ENCODE measurements around the gene DOCK4. TPM values are rescaled to one million over a fixed set of nuclear protein-coding genes. Genes with fewer than 3 reads are reported as not detected.

DOCK4 gene
- total RNA-seq, 4 donors from 2014 or later = 12.7 to 28.4 (median 19.5) TPM

- in situ Hi-C loops (cut with MboI; ENCODE audit: low pct_ligation_motif_present in 1 of 4, low pct_unique_long_range_greater_than_20kb in 1 of 4, low sequenced_read_pairs in 3 of 4) (no loop called here), intact Hi-C loops (cut with DNase I; ENCODE audit: low total_unique reads) (no loop called here)
- H3K4me3 ChIP-seq = no peak overlapping the region
- H3K36me3 ChIP-seq = no peaks in the 10 kb centered on the region
- H3K9me3 ChIP-seq = no peaks in the 10 kb centered on the region
- no peaks in the 10 kb centered on the region for H3K27me3 ChIP-seq
- H3K27ac ChIP-seq = peak overlapping the region in 1 of 4 donors; percentile 36
- H3K4me1 ChIP-seq = peaks cover 0 to 24% (median 4%) of the 10 kb centered on the region in 4 donors
- DNase-seq = no peak
- WGBS, 2 donors (ENCODE audit: low coverage in 1 of 2) = 82 to 85% methylated on average over 2 to 3 of the region's 3 CpGs
- no peak for TF ChIP-seq EP300 (IDR thresholded peaks at IDR 0.05; ENCODE audit: low read depth)
- no peak for TF ChIP-seq POLR2A (IDR thresholded peaks at IDR 0.05)
- no peak for TF ChIP-seq POLR2AphosphoS5 (IDR thresholded peaks at IDR 0.05)
- TF ChIP-seq CTCF (IDR thresholded peaks at IDR 0.05) = no peak
These were observed 44.7 kb downstream of the DOCK4 start for GRCh38 chr7:112161253-112162141.

GRCh38 chr7:112160771-112161150, 45.4 kb downstream of the DOCK4 start:
- no peaks in the 10 kb centered on the region for H3K36me3 ChIP-seq
- intact Hi-C loops (cut with DNase I; ENCODE audit: low total_unique reads) (no loop called here), in situ Hi-C loops (cut with MboI; ENCODE audit: low pct_ligation_motif_present in 1 of 4, low pct_unique_long_range_greater_than_20kb in 1 of 4, low sequenced_read_pairs in 3 of 4) (no loop called here)
- TF ChIP-seq EP300 (IDR thresholded peaks at IDR 0.05; ENCODE audit: low read depth) = no peak
- TF ChIP-seq POLR2A (IDR thresholded peaks at IDR 0.05) = no peak
- TF ChIP-seq POLR2AphosphoS5 (IDR thresholded peaks at IDR 0.05) = no peak
- TF ChIP-seq CTCF (IDR thresholded peaks at IDR 0.05) = no peak
- peaks cover 0 to 24% (median 4%) of the 10 kb centered on the region in 4 donors for H3K4me1 ChIP-seq
- H3K4me3 ChIP-seq = no peak overlapping the region
- WGBS, 2 donors (ENCODE audit: low coverage in 1 of 2) = 84 to 95% methylated on average over 6 to 7 of the region's 7 CpGs
- H3K9me3 ChIP-seq = no peaks in the 10 kb centered on the region
- no peak for DNase-seq
- H3K27me3 ChIP-seq = no peaks in the 10 kb centered on the region
- H3K27ac ChIP-seq = no peak overlapping the region

- no peaks in the 10 kb centered on the region for H3K9me3 ChIP-seq
- in situ Hi-C loops (cut with MboI; ENCODE audit: low pct_ligation_motif_present in 1 of 4, low pct_unique_long_range_greater_than_20kb in 1 of 4, low sequenced_read_pairs in 3 of 4) = no loop called here
- no peak overlapping the region for H3K27ac ChIP-seq
- no peak for TF ChIP-seq CTCF (IDR thresholded peaks at IDR 0.05)
- no peak for TF ChIP-seq POLR2A (IDR thresholded peaks at IDR 0.05)
- no peak for TF ChIP-seq EP300 (IDR thresholded peaks at IDR 0.05; ENCODE audit: low read depth)
- no peak for TF ChIP-seq POLR2AphosphoS5 (IDR thresholded peaks at IDR 0.05)
- no peak for DNase-seq
- no peaks in the 10 kb centered on the region for H3K27me3 ChIP-seq
- H3K36me3 ChIP-seq = no peaks in the 10 kb centered on the region
- H3K4me3 ChIP-seq = no peak overlapping the region
- peaks cover 0 to 24% (median 4%) of the 10 kb centered on the region in 4 donors for H3K4me1 ChIP-seq
- 64 to 94% methylated on average over 2 of the region's 2 CpGs for WGBS, 2 donors (ENCODE audit: low coverage in 1 of 2)
- intact Hi-C loops (cut with DNase I; ENCODE audit: low total_unique reads) = no loop called here
These were observed 45.9 kb downstream of the DOCK4 start for GRCh38 chr7:112160130-112160770.

- 77 to 84% methylated on average over 6 to 8 of the region's 8 CpGs for WGBS, 2 donors (ENCODE audit: low coverage in 1 of 2)
- no peak for DNase-seq
These were observed 46.8 kb downstream of the DOCK4 start for GRCh38 chr7:112159351-112159750.

More at GRCh38 chr7:112159351-112159750, 46.8 kb downstream of the DOCK4 start:
- no peaks in the 10 kb centered on the region for H3K9me3 ChIP-seq
- intact Hi-C loops (cut with DNase I; ENCODE audit: low total_unique reads) = loop anchor here (10.0 kb wide), 1 partner anchor 1515 kb away; no protein-coding TSS in a partner anchor
- H3K27ac ChIP-seq = no peak overlapping the region
- no peaks in the 10 kb centered on the region for H3K36me3 ChIP-seq
- TF ChIP-seq POLR2A (IDR thresholded peaks at IDR 0.05) (no peak), EP300 (IDR thresholded peaks at IDR 0.05; ENCODE audit: low read depth) (no peak), CTCF (IDR thresholded peaks at IDR 0.05) (no peak), POLR2AphosphoS5 (IDR thresholded peaks at IDR 0.05) (no peak)
- in situ Hi-C loops (cut with MboI; ENCODE audit: low pct_ligation_motif_present in 1 of 4, low pct_unique_long_range_greater_than_20kb in 1 of 4, low sequenced_read_pairs in 3 of 4) = no loop called here
- peaks cover 0 to 24% (median 4%) of the 10 kb centered on the region in 4 donors for H3K4me1 ChIP-seq
- H3K4me3 ChIP-seq = no peak overlapping the region
- H3K27me3 ChIP-seq = no peaks in the 10 kb centered on the region
